Femur (tissue), 1 donor: ENCODE results near the gene ZNF813.
"Not testable (repeated sequence)": the region's sequence is repeated elsewhere in the genome, so short reads cannot be mapped to it uniquely, and the experiment has no call there.

Experiments used
- DNase-seq: peaks from one replicate; pipeline ENCODE4 v3.0.0-alpha.2; 2017

The ZNF813 gene

DNA sequence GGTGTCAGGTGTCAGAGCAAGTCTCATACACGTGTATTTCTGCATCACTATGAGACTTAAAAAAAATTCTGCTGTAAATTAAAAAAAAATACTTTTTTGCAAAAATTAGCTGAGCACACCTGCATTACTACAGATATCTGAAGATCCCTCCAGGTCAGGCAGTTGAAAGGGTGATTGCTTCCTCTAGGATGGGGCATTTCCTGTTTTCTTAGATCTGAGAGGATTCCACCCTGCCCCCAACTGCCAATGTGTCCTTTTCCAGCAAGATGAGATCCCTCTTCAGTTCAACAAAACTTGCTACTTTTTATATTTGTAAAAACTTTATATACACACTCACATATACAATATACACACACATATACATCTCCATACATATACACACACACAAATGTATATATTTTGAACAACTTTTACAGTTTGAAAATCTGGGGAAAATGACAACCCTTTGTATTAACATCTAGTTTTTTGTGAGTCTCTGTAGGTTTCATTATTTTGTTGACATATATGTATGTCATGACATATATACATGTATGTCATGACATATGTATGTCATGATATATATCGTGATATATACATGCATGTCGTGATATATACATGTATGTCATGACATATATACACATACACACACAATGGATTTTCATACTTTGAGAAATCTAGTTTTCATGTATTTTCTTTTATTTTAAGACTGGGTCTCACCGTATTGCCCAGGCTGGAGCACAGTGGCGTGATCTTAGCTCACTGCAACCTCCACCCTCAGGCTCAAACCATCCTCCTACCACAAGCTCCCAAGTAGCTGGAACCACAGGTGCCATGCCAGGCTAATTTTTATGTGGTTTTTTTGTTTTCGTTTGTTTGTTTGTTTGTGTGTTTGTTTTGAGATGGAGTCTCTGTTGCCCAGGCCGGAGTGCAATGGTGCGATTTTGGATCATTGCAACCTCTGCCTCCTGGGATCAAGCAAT lies 17.8 kb downstream of the ZNF813 start:
- DNase-seq, result no peak

DNA sequence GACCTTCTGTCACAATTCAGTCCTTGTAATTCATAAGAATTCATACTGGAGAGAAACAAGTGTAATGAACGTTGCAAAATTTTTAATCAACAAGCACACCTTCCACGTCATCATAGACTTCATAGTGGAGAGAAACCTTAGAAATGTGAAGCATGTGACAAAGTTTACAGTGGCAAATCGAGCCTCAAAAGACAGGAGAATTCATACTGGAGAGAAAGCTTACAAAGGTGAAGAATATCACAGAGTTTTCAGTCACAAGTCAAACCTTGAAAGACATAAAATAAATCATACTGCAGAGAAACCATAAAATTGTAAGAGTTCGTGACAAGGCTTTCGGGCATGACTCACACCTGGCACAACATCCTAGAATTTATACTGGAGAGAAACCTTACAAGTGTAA lies 24.6 kb downstream of the ZNF813 start:
- DNase-seq, result no peak

DNA sequence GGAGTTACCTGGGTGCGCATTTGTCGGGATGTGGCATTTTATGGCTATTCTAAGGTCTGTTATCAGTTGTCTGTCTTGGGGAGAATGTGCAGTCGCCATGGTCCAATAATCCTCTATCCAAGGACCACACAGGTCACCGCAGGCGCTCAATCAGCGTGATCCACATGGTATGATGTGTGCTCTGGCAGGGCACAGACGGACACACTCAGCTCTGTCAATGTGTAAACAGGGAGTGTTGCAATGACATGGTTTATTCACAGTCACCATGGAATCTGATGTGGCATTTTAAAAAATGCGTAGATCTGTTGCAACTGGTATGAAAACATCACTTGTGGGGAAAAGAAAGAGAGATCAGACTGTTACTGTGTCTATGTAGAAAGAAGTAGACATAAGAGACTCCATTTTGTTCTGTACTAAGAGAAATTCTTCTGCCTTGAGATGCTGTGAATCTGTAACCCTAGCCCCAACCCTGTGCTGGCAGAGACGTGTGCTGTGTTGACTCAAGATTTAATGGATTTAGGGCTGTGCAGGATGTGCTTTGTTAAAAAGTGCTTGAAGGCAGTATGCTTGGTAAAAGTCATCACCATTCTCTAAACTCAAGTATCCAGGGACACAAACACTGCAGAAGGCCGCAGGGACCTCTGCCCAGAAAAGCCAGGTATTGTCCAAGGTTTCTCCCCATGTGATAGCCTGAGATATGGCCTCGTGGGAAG lies 29.9 kb downstream of the ZNF813 start:
- not testable (repeated sequence) for DNase-seq

DNA sequence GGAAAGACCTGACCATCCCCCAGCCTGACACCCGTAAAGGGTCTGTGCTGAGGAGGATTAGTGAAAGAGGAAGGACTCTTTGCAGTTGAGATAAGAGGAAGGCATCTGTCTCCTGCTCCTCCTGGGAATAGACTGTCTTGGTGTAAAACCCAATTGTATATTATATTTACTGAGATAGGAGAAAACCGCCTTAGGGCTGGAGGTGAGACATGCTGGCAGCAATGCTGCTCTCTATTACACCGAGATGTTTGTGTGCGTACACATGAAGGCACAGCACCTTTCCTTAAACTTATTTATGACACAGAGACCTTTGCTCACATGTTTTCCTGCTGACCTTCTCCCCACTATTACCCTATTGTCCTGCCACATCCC lies 30.5 kb downstream of the ZNF813 start:
- DNase-seq, result not testable (repeated sequence)

- DNase-seq, result not testable (repeated sequence)
Measured at GRCh38 chr19:53503151-53503550, 35.6 kb downstream of the ZNF813 start.

DNA sequence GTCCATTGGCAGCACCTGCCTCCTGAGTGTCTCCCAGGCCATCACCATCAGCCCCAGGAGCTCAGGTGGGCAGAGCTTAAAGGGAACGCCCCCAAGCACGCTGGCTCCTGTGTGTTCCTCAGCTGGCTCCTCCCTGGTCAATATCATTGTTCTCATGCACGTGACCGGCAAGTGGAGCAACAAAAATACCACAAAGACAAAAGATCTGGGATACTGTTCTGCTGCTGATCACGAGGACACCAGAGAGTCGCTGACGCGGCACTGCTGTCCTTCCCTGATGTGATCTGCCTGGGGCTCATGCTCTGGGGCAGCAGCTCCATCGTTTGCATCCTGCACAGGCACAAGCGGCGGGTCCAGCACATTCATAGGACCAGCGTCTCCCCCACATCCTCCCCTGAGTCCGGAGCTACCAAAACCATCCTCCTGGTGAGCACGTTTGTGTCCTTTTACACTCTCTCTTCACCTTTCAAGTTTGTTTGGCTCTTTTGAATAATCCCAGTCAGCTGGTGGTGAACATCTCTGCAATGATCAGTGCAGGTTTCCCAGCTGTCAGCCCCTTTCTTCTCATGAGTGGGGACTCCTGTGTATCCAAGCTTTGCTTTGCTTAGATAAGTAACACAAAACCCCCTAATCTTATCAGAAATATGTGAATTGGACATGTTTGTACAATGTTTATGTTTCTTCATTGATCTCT lies 36.3 kb downstream of the ZNF813 start:
- not testable (repeated sequence) for DNase-seq

DNA sequence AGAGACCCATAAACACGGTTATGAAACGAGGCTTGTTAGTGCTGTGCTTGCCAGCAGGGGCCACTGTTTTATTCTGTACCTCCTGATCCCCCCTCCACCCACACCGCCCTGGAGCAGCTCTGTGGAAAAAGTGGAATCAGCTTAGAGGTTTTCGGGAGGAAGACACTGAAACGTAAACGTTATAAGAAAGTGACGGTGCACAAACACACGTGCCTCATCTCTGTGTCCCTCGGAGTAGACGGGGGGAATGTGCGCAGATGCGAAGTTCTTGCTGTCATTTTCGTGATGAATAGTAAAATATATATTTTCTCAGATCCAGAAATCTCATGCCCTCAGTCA lies 36.8 kb downstream of the ZNF813 start:
- peak; percentile 56 for DNase-seq

- DNase-seq, result no peak
Measured at GRCh38 chr19:53504885-53505284, 37.4 kb downstream of the ZNF813 start.

DNA sequence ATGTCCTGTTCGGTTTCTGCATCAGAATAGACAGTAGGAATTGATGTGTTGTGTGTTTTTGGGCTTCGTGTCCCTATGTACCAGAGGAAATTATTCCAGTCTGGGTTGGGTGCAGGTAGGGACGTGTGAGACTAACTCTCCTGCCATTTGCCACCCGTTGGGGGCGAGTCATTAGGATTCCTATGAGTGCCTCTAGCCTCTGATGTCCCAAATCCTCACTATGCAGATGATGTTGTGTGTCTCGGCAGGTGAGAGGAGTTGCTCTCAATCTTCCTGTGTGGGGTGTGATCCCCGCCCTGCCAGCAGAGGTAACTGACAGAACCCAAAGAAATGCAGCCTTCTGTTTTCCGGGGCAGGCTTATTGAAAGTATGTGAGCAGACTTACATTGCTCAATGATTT lies 39.2 kb downstream of the ZNF813 start:
- no peak for DNase-seq

DNA sequence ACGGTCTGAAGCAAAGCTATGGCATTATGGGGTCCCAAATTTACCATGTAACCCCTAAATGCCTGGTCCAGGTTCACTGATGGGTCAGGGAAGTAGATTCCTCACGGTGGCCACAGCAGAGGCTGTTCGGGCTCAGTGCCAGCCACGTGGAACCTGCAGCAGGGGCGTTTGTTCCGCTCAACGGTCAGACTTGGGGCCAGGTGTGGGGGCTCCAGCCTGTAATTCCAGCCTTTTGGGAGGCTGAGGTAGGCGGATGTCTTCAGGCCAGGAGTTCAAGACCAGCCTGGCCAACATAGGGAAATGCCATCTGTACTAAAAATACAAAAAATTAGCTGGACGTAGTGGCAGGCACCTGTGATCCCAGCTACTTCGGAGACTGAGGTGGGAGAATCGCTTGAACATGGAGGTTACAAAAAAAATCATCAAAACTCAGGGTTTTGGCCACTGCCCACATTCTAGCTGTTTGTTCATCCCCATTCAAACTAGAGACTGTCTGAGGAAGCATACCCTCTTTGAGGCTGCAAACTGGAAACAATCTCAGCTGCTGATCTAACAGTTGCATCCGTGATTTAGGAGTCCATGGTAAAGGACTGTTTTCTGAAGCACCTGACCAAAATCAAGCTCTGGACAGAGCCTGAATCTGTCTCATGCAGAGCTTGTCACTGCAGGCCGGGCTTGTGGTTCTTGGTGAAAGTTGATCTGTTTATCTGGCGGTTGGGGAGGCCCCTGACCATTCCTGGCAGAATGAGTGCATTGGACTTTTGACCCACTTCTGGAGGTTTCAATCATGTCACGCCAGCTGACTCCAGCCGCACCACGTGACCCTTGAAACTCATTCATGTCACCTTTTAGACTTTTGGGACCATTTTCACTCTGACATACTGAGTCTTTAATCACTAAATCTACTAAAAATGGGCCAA lies 40.2 kb downstream of the ZNF813 start:
- no peak for DNase-seq

DNA sequence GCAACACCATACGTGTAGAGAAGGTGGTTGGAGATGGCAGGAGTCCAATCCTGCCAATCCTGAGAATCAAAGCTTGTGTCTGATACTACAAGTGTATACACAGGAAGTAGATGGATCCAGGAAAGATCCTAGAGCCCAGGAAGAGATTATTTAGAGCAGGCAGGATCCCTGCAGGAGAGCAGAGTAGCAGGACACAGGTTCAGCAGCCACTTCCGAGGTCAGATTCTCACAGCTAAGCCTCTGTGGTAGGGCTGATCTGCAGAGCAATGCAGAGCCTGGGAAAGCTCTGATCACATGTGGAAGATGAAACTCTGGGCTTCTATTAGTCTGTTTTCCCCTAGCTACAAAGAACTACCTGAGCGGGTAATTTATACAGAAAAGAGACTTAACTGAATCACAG lies 41.9 kb downstream of the ZNF813 start:
- DNase-seq, result no peak

DNA sequence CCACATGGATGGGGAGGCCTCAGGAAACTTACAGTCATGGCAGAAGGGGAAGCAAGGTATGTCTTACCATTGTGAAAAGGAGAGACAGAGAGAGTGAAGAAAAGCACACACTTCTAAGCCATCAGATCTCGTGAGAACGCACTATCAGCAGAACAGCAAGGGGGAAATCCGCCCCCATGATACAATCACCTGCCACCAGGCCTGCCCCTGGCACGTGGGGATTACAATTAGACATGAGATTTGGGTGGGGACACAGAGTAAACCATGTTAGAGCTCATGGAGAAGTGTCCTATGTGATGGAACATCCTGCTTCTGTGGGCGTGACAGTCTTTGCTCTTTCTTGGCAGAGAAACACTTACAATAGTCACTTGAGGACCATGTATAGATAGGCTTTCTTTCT lies 42.3 kb downstream of the ZNF813 start:
- no peak for DNase-seq

- no peak for DNase-seq
Measured at GRCh38 chr19:53511357-53511756, 43.8 kb downstream of the ZNF813 start.

DNA sequence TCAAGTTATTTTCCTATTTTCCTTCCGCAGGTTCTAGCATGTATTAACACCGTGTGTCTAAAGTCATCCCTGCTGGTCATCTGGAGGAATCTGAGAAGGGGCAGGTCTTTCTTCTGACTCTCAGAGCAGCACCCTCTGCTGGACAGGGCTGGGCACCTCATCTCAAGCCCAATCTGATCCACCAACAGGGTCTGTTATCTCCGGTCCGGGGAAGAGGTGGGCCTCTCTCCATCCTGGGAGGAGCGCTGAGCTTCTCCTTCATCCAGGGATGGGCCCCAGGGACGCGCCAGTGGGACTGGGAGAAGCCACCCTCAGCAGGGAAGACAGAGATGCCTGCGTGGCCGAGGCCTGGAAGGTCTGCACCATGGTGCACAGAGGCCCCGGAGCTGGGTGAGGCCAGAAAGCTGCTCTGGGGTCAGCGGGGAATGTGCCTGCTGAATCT lies 44.4 kb downstream of the ZNF813 start:
- DNase-seq, result peak; percentile 46

DNA sequence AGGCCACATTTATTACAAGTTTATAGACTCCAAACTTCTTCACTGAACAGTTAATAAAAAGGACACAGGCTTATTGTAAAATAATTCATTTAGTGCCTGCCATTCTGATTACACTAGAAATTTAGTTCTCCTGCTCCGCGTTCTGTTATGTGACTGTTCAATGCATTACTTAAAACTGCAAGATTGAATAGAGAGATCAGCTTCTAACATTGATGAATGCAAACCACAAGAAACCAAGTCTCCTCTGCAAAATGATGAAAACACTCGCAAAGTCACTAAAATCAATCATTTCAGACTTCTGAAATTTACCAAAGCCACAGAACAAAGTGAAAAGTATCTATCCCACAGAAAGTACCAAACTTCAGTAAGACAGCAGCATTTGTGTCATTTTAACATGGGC lies 47.5 kb downstream of the ZNF813 start:
- not testable (repeated sequence) for DNase-seq

- DNase-seq, result no peak
Measured at GRCh38 chr19:53517114-53517741, 49.7 kb downstream of the ZNF813 start.

DNA sequence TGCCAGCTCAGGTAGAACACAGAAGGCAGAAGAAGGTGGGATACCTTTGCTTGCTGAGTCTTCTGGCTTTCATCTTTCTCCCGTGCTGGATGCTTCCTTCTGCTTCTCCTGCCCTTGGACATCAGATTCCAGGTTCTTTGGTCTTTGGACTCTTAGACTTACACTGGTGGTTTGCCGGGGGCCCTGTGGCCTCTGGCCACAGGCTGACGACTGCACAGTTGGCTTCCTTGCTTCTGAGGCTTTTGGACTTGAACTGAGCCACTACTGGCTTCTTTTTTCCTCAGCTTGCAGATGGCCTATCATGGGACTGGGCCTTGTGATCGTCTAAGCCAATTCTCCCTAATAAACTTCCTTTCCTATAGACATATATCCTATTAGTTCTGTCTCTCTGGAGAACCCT lies 50.6 kb downstream of the ZNF813 start:
- DNase-seq, result no peak

DNA sequence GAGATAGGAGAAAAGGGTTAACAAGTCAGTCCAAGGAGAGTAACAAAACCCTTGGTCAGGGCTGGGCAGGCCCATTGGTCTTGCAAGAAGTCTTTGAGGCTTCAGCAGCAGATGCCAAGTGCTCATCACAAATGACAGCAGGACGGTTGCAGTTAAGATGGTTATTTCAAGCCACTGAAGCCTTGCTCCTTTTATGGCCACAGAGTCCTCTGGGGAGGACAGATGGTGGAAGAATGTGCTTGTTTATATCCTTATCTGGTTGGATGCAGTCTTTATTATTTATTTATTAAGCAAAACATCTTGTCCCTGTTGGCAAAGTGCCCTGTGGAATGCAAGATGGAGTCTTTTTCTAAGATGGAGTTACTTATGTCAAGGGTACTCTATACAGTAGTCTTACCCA lies 51.2 kb downstream of the ZNF813 start:
- DNase-seq, result no peak

GRCh38 chr19:53519446-53519845 lies 51.9 kb downstream of the ZNF813 start:
- DNase-seq, result peak; percentile 38

DNA sequence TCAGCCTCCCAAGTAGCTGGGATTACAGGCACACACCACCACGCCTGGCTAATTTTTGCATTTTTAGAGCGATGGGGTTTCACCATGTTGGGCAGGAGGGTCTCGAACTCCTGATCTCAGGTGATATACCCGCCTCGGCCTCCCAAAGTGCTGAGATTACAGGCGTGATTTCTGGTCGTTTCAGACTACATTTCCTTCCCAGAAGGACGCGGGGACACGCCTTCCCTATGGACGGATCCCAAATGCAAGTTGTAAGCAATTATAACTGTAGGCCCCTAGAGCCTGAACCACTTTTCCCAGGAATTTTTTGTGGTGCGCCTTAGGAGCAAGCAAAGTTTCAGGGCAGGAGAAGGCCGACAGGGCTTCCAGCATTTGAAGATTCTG lies 52.6 kb downstream of the ZNF813 start:
- no peak for DNase-seq

DNA sequence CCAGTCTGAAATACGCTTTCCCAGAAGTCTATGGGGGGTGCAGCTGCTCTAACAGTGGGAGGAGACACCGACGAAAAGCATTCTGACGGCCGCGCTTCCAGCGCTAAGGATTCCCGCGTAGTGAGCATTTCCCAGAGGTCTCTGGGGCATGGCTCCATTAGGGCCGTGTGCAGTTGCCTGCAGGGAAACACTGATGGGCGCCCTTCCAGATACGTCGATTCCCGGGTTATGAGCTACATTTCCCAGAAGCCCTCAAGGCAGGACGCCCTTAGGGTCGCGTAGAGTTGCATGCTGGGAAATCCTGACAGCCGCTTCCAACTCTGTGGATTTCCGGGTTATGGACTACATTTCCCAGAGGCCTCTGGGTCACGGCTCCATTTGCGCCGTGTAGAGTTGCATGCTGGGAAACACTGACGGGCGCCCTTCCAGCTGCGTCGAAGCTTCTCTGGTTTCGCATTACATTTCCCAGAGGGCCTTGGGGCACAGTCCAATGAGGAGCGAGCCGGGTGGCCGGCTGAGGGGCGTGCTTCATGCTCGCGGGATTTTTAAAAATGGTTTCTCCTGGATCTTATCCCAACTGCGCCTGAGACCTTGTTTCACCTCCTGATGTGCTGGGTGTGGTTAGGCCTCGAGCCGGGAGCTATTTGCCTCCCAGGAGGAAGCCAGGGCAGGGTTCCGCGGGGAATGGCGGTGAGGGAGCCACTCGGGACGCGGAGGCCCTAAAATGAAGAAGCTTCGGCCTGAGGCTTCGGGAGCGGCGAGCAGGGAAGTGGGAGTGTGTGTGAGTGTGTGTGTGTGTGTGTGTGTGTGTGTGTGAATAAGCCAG lies 53.2 kb downstream of the ZNF813 start:
- DNase-seq, result peak; percentile 99
